Measurements from ENCODE around the gene EFCAB9. TPM values are rescaled to one million over a fixed set of nuclear protein-coding genes. Genes with fewer than 3 reads are reported as not detected.

Gene EFCAB9
- total RNA-seq, 1 experiment from 2014 or later = not detected

DNA sequence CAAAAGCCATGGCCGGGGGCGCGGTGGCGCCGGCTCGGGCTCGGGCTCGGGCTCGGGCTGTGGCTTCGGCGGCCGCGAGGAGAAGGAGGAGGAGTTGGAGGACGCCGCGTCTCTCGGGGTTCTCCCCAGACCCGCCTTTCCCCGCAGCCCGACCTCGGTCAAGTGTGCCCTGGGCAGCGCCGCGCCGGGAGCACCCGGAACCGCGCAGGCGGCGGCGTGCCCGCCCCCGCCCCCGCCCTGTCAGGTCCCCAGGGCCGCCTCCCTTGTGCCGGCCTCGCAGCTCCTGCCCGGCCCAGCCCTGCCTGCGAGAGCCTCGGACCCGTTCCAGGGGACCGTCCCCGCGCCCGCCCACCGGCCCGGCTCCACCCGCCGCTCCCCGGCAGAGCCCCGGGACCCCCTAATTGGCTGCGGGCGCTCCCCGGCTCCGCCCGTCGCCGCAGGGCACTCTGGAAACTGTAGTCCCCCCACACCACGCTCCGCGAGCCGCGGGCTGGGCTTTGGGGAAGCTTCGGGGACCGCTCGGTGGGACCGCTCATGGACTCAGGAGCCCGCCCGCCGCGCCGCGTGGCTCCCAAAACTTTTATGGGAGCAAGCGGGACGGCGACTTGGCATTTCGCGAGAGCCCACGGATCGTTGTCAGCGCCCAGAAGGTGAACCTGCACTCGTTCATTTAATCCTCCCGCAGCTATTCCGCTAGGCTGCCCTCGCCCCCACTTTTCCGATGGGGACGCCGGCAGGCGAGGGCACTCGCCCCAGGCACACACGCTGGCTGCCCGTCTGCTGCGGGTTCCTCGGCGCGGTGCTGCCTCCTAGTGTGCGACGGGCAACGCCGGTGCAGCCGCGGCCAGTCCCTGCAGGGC, 5.7 kb upstream of the EFCAB9 start, which contains the start of gene STK10:
TSS of gene STK10 (minus strand) at position 192 of the 860 bp plus-strand sequence. CDS start at position 10, 182 bp downstream.
- H3K79me1 ChIP-seq (ENCODE audit: insufficient read depth, low read depth, low read length, poor library complexity, severe bottlenecking) = no peaks in the 10 kb centered on the region
- Mint-ChIP-seq H3K4me3 (peak within 1 kb of the TSS; percentile 89 to 92), H3K4me1 (peaks cover 25 to 28% of the 10 kb centered on the region in 2 experiments), H3K9me3 (no peaks in the 10 kb centered on the region), H3K27me3 (ENCODE audit: low read depth) (peaks cover 16% of the 10 kb centered on the region), H3K27ac (peak within 1 kb of the TSS in 1 of 3 experiments; percentile 18; a peak in 1 of 7 replicates), H3K36me3 (ENCODE audit: insufficient read depth in 1 of 3, low read depth in 3 of 3) (peaks cover 0 to 3% (median 0%) of the 10 kb centered on the region in 3 experiments; a peak in 2 of 7 replicates)
- peaks cover 2% of the 10 kb centered on the region; the same call in 1 of the 2 replicates for H3K79me2 ChIP-seq (ENCODE audit: insufficient read depth, low read length)
- no peak within 1 kb of the TSS for H3K27ac ChIP-seq (ENCODE audit: insufficient read length, low read depth, low read length)
- H3K23ac ChIP-seq (ENCODE audit: insufficient read length, low read depth, low read length) = no peak within 1 kb of the TSS
- no peak within 1 kb of the TSS for H2BK120ac ChIP-seq (ENCODE audit: low read depth, low read length, poor library complexity, severe bottlenecking)
- peaks cover 18% of the 10 kb centered on the region for H3K23me2 ChIP-seq (ENCODE audit: insufficient read length, low read depth, low read length, poor library complexity, severe bottlenecking)
- no peaks in the 10 kb centered on the region for H4K20me1 ChIP-seq (ENCODE audit: control insufficient read depth, insufficient read depth, insufficient read length)
- H3K56ac ChIP-seq (ENCODE audit: insufficient read length, low read depth, low read length) = no peak within 1 kb of the TSS
- H4K8ac ChIP-seq (replicated peaks; ENCODE audit: insufficient read length, low read depth, low read length) = no peak within 1 kb of the TSS
- no CpG with 5 or more reads among the region's 102 CpGs for WGBS (ENCODE audit: extremely low coverage, insufficient read length, low lambda C conversion rate)
- no peak within 1 kb of the TSS for H3K4ac ChIP-seq (ENCODE audit: low read depth, low read length)
- TF ChIP-seq, protein P1, sequence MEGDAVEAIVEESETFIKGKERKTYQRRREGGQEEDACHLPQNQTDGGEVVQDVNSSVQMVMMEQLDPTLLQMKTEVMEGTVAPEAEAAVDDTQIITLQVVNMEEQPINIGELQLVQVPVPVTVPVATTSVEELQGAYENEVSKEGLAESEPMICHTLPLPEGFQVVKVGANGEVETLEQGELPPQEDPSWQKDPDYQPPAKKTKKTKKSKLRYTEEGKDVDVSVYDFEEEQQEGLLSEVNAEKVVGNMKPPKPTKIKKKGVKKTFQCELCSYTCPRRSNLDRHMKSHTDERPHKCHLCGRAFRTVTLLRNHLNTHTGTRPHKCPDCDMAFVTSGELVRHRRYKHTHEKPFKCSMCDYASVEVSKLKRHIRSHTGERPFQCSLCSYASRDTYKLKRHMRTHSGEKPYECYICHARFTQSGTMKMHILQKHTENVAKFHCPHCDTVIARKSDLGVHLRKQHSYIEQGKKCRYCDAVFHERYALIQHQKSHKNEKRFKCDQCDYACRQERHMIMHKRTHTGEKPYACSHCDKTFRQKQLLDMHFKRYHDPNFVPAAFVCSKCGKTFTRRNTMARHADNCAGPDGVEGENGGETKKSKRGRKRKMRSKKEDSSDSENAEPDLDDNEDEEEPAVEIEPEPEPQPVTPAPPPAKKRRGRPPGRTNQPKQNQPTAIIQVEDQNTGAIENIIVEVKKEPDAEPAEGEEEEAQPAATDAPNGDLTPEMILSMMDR (conservative IDR thresholded peaks at IDR 0.05) = peak; percentile 87
- H3K18ac ChIP-seq (ENCODE audit: insufficient read length, low read depth, low read length) = no peak within 1 kb of the TSS
- no peaks in the 10 kb centered on the region; the same call in 1 of the 2 replicates for H3K27me3 ChIP-seq (ENCODE audit: insufficient read depth, low read length)
- H2BK15ac ChIP-seq (ENCODE audit: low read depth, low read length) = no peak within 1 kb of the TSS
- DNase-seq = peak; percentile 91
- H3T11ph ChIP-seq (ENCODE audit: low read length) = no peak within 1 kb of the TSS
- no peak within 1 kb of the TSS for H4K91ac ChIP-seq (ENCODE audit: insufficient read length, low read depth, low read length)
- peak within 1 kb of the TSS; percentile 83 for H3K4me2 ChIP-seq (ENCODE audit: insufficient read depth, insufficient read length, low read length)
- no peak within 1 kb of the TSS for H2BK20ac ChIP-seq (ENCODE audit: low read depth, low read length, poor library complexity, severe bottlenecking)
- no peak within 1 kb of the TSS for H3K14ac ChIP-seq (ENCODE audit: insufficient read depth, low read length)
- H3K4me1 ChIP-seq (ENCODE audit: insufficient read depth, low read length) = peaks cover 4% of the 10 kb centered on the region; the same call in 1 of the 2 replicates
- H2AFZ ChIP-seq (ENCODE audit: low read length) = peak within 1 kb of the TSS; percentile 19
- H2AK5ac ChIP-seq (ENCODE audit: insufficient read length, low read length) = no peak within 1 kb of the TSS
- H4K5ac ChIP-seq (ENCODE audit: insufficient read length, low read depth, low read length) = no peak within 1 kb of the TSS
- no peak within 1 kb of the TSS for H2BK12ac ChIP-seq (ENCODE audit: insufficient read length, low read depth, low read length)
- no peaks in the 10 kb centered on the region for H3K9me3 ChIP-seq (ENCODE audit: control insufficient read depth, low read depth, low read length)
- no peak within 1 kb of the TSS for H2BK5ac ChIP-seq (ENCODE audit: insufficient read length, low read length)
- H3K9ac ChIP-seq (ENCODE audit: extremely low read depth, insufficient read length, low read length) = peak within 1 kb of the TSS; percentile 42

Data from H9 (cell line).